SK-N-SH treated with all-trans-retinoic acid at 6 μM for 48 hours (cell line): ENCODE results near the gene CPT1B.

Experiments
- ATAC-seq: fragments of 200-7000 bp; cut with Tn5 transposase; 3 replicates; pipeline ENCODE4 v1.9.1; 2020; ENCODE audit warnings: mild to moderate bottlenecking, moderate library complexity
- ARNTL ChIP-seq: fragments of 450-650 bp; formaldehyde crosslinking; IDR thresholded peaks from 2 replicates; pipeline ENCODE4 v1.5.0; 2020; ENCODE audit warnings: low read depth, mild to moderate bottlenecking, moderate library complexity, borderline replicate concordance
- BACH2 ChIP-seq: fragments of 250-450 bp; sonication (Bioruptor Pico); IDR thresholded peaks from 2 replicates; pipeline ENCODE4 v1.9.0; 2021; ENCODE audit warnings: mild to moderate bottlenecking, borderline replicate concordance
- CREB5 ChIP-seq: fragments of 250-450 bp; sonication (Bioruptor Pico); IDR thresholded peaks from 2 replicates; pipeline ENCODE4 v1.5.1; 2020; ENCODE audit warnings: low read depth, mild to moderate bottlenecking, moderate library complexity
- CSDC2 ChIP-seq: fragments of 250-450 bp; sonication (Bioruptor Pico); IDR thresholded peaks from 2 replicates; pipeline ENCODE4 v1.5.0; 2020; ENCODE audit warnings: mild to moderate bottlenecking, moderate library complexity
- CSRNP3 ChIP-seq: fragments of 250-450 bp; sonication (Bioruptor Pico); IDR thresholded peaks from 2 replicates; pipeline ENCODE4 v1.5.1; 2021; ENCODE audit warnings: mild to moderate bottlenecking, moderate library complexity
- ESRRG ChIP-seq: fragments of 250-450 bp; sonication (Bioruptor Pico); IDR thresholded peaks from 2 replicates; pipeline ENCODE4 v1.6.1; 2021; ENCODE audit warnings: mild to moderate bottlenecking
- GLIS3 ChIP-seq: fragments of 250-450 bp; sonication (Bioruptor Pico); IDR thresholded peaks from 2 replicates; pipeline ENCODE4 v1.5.0; 2020; ENCODE audit warnings: mild to moderate bottlenecking, moderate library complexity
- ISL1 ChIP-seq: fragments of 250-450 bp; sonication (Bioruptor Pico); IDR thresholded peaks from 2 replicates; pipeline ENCODE4 v2.1.2; 2022; ENCODE audit warnings: mild to moderate bottlenecking, moderate library complexity
- POU6F1 ChIP-seq: fragments of 250-450 bp; sonication (Bioruptor Pico); IDR thresholded peaks from 2 replicates; pipeline ENCODE4 v1.8.0; 2021; ENCODE audit warnings: low read depth, mild to moderate bottlenecking, moderate library complexity, borderline replicate concordance
- PPARA ChIP-seq: fragments of 250-450 bp; sonication (Bioruptor Pico); IDR thresholded peaks from 2 replicates; pipeline ENCODE4 v1.5.0; 2020; ENCODE audit warnings: mild to moderate bottlenecking, borderline replicate concordance
- RARB ChIP-seq: fragments of 250-450 bp; sonication (Bioruptor Pico); IDR thresholded peaks from 2 replicates; pipeline ENCODE4 v1.8.0; 2021; ENCODE audit warnings: mild to moderate bottlenecking, moderate library complexity
- TCF4 ChIP-seq: fragments of 250-450 bp; sonication (Bioruptor Pico); IDR thresholded peaks from 2 replicates; pipeline ENCODE4 v1.8.0; 2021; ENCODE audit warnings: mild to moderate bottlenecking, moderate library complexity, borderline replicate concordance
- TOX ChIP-seq: fragments of 250-450 bp; sonication (Bioruptor Pico); IDR thresholded peaks from 2 replicates; pipeline ENCODE4 v1.8.0; 2021; ENCODE audit warnings: mild to moderate bottlenecking, moderate library complexity, borderline replicate concordance
- TSHZ2 ChIP-seq: fragments of 250-450 bp; sonication (Bioruptor Pico); IDR thresholded peaks from 2 replicates; pipeline ENCODE4 v1.5.0; 2020; ENCODE audit warnings: mild to moderate bottlenecking, moderate library complexity
- ZC3H10 ChIP-seq: fragments of 250-450 bp; sonication (Bioruptor Pico); IDR thresholded peaks from 2 replicates; pipeline ENCODE4 v1.5.1; 2021; ENCODE audit warnings: mild to moderate bottlenecking, moderate library complexity
- ZFP3 ChIP-seq: fragments of 250-450 bp; sonication (Bioruptor Pico); IDR thresholded peaks from 2 replicates; pipeline ENCODE4 v1.5.0; 2020; ENCODE audit warnings: mild to moderate bottlenecking, moderate library complexity
- ZFP30 ChIP-seq: fragments of 450-650 bp; formaldehyde crosslinking; IDR thresholded peaks from 2 replicates; pipeline ENCODE4 v1.5.0; 2022; ENCODE audit warnings: mild to moderate bottlenecking, moderate library complexity
- ZNF565 ChIP-seq: fragments of 450-650 bp; formaldehyde crosslinking; conservative IDR thresholded peaks from 2 replicates; pipeline ENCODE4 v1.5.0; 2020; ENCODE audit warnings: low read depth, mild to moderate bottlenecking, moderate library complexity
- ZNF8 ChIP-seq: fragments of 450-650 bp; formaldehyde crosslinking; IDR thresholded peaks from 2 replicates; pipeline ENCODE4 v1.5.0; 2020; ENCODE audit warnings: mild to moderate bottlenecking, moderate library complexity

The CPT1B gene

GRCh38 chr22:50523806-50524675 is 54.2 kb downstream of the CPT1B start (continued):
- TF ChIP-seq CSRNP3 (CRISPR knock-in tag) (no peak), BACH2 (CRISPR knock-in tag) (no peak), TOX (CRISPR knock-in tag) (no peak), CREB5 (CRISPR knock-in tag) (no peak), ZFP30 (no peak), ESRRG (no peak), ZC3H10 (no peak)

- TF ChIP-seq ZFP30 (no peak), ZFP3 (CRISPR knock-in tag) (no peak), PPARA (CRISPR knock-in tag) (no peak), TSHZ2 (CRISPR knock-in tag) (no peak), GLIS3 (CRISPR knock-in tag) (no peak), ZNF565 (no peak), BACH2 (CRISPR knock-in tag) (no peak), ZC3H10 (no peak), TOX (CRISPR knock-in tag) (no peak), RARB (CRISPR knock-in tag) (no peak), CSRNP3 (CRISPR knock-in tag) (no peak), ISL1 (CRISPR knock-in tag) (no peak), CSDC2 (CRISPR knock-in tag) (no peak), ESRRG (no peak), ZNF8 (CRISPR knock-in tag) (no peak), ARNTL (no peak), TCF4 (CRISPR knock-in tag) (no peak), CREB5 (CRISPR knock-in tag) (no peak), POU6F1 (CRISPR knock-in tag) (no peak)
- no peak for ATAC-seq
These were observed 54.8 kb downstream of the CPT1B start for GRCh38 chr22:50523458-50523805.
